NK-92 (cell line): ENCODE measurements around the gene PRKCE.
A peak's percentile ranks its signal among the peaks of the same experiment; 100 is the strongest.

Experiments used
- DNase-seq: peaks from one replicate; lab custom pipeline; 2025; ENCODE audit not compliant: unreplicated experiment; lab: John Stamatoyannopoulos, UW

PRKCE gene

GRCh38 chr2:45651415-45652089 is at the start of gene PRKCE:
PRKCE (plus strand) TSS chr2:45651675.
- DNase-seq: no peak

- no peak for DNase-seq
Observed at GRCh38 chr2:45602624-45603023, 48.9 kb upstream of the PRKCE start.

- DNase-seq: no peak
Observed at GRCh38 chr2:45605116-45605515, 46.4 kb upstream of the PRKCE start.

GRCh38 chr2:45606796-45607195 is 44.7 kb upstream of the PRKCE start:
- no peak for DNase-seq

GRCh38 chr2:45607701-45608100 is 43.8 kb upstream of the PRKCE start:
- no peak for DNase-seq

GRCh38 chr2:45610281-45611019 is 41.0 kb upstream of the PRKCE start:
- no peak for DNase-seq

- peak; percentile 36 for DNase-seq
Observed at GRCh38 chr2:45611020-45611859, 40.2 kb upstream of the PRKCE start, which contains the start of gene SRBD1. SRBD1 (minus strand) TSS chr2:45611267; CDS start chr2:45605441, 5,826 bp downstream.

GRCh38 chr2:45612285-45612684 is 39.2 kb upstream of the PRKCE start:
- DNase-seq: no peak

GRCh38 chr2:45612731-45613130 is 38.7 kb upstream of the PRKCE start:
- no peak for DNase-seq

- DNase-seq: no peak
Observed at GRCh38 chr2:45614330-45614729, 37.1 kb upstream of the PRKCE start.

- DNase-seq: no peak
Observed at GRCh38 chr2:45614871-45615415, 36.5 kb upstream of the PRKCE start.

- DNase-seq: no peak
Observed at GRCh38 chr2:45616658-45617411, 34.6 kb upstream of the PRKCE start.

GRCh38 chr2:45617496-45617895 is 34.0 kb upstream of the PRKCE start:
- DNase-seq: no peak

GRCh38 chr2:45622336-45623075 is 29.0 kb upstream of the PRKCE start:
- DNase-seq: no peak

GRCh38 chr2:45623098-45623497 is 28.4 kb upstream of the PRKCE start:
- DNase-seq: no peak

GRCh38 chr2:45625824-45626223 is 25.7 kb upstream of the PRKCE start:
- DNase-seq: no peak

GRCh38 chr2:45626387-45627221 is 24.9 kb upstream of the PRKCE start:
- DNase-seq: no peak

- DNase-seq: no peak
Observed at GRCh38 chr2:45627911-45628310, 23.6 kb upstream of the PRKCE start.

- no peak for DNase-seq
Observed at GRCh38 chr2:45629971-45630370, 21.5 kb upstream of the PRKCE start.
